COLO668 (cell line): ENCODE results near the gene NAV1.
"Not testable (repeated sequence)": the region's sequence is repeated elsewhere in the genome, so short reads cannot be mapped to it uniquely, and the experiment has no call there.

Experiments
- DNase-seq: peaks from one replicate; lab custom pipeline; 2025; ENCODE audit not compliant: unreplicated experiment; lab: John Stamatoyannopoulos, UW

Gene NAV1

DNA sequence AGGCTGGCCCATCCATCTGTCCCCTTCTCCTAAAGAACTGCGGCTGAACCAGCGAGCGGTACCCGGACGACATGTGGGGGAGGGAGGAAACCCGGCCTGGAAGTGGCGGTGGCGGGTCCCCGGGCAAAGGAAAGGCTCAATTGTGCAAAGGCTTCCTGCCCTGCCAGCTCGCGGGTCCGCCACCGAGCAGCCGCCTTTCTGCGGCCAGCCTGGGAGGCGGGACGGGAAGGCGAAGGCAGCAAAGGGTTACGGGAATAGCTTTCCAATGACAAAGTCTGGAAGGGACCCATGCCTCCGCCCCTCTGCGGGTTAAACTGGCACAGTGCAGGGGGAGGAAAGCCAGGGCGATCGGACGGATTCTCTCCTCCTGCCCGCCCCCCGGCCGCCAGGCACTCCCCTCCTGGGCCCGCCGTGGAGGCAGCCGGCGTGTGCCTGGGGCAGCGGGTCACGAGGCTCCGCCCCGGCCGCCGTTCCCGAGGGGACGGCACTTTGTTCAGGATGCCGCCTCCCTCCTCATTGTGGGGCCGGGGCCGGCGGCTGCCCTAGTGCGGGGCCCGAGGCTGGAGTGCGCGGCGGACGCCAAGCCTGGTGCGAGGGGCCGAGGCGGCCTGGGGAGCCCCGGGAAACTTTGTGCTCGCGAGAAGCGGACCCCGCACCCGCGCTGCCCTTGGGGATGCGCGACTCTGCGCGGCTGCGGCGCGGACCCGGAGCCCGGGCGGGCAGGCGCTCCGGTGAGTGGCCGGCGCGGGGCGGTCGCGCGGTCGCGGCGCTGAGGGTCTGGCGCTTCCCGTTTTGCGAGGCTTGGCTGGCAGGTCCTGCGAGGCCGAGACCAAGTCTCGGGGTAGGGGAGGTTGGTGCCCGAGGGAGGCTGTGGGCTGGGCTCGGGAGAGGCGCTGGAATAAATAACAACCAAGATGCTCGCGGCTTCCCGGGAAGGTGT lies at the start of gene NAV1:
TSS of gene NAV1 (plus strand) at position 516 of the 940 bp plus-strand sequence. CDS start 83,758 bp downstream, outside the sequence.
- DNase-seq, result peak; percentile 80

GRCh38 chr1:201489643-201490261 lies 49.2 kb upstream of the NAV1 start:
- DNase-seq, result no peak

DNA sequence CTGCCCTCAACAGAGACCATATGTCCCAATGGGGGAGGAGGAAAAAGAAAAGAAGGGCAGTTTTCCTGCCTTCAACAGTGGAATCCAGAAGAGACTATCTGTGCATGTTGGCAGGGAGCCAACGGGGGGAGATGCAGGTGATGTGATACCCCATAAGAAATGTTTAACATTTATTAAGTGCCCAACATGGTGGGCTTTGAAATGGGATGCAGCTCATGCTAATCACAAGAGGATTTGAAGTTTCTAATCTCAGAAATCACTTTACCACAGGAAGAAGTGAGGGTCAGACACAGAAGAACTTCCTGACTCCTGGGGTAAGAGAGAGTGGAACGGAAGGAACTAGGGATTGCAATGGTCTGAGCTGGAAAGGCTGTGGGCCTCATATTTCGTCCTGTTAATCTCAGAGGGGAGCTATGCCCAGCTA lies 48.2 kb upstream of the NAV1 start:
- no peak for DNase-seq

DNA sequence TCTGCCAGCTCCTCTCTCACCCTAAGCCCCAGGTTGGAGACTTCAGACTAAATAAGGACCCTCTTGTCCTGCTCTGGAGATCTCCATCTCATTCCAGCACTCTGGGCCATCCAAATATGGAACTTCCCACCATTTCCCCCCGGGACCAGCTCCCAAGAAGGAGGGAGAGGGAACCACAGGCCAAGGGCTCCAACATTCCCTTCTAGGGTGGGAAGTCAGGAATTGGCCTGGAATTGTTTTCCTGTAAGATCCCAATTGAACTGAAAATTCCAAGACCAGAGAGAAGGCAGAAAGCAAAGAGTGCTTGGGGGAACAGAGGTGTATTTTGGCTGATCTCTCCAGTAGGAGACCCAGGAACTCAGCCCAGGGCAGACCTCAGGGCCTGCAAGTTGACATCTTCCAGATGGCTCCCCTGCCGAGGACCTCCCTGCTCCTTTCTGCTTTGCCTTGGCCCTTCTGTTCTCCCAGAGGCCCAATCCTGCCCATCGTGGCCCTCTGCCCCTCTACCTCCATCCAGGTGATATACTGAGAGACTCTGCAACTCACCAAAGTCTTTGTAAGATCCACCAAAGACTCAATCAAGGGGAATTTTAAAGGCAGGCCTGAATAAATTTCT lies 46.9 kb upstream of the NAV1 start:
- DNase-seq, result no peak

- DNase-seq, result not testable (repeated sequence)
These were observed 45.8 kb upstream of the NAV1 start for GRCh38 chr1:201493026-201493656.

DNA sequence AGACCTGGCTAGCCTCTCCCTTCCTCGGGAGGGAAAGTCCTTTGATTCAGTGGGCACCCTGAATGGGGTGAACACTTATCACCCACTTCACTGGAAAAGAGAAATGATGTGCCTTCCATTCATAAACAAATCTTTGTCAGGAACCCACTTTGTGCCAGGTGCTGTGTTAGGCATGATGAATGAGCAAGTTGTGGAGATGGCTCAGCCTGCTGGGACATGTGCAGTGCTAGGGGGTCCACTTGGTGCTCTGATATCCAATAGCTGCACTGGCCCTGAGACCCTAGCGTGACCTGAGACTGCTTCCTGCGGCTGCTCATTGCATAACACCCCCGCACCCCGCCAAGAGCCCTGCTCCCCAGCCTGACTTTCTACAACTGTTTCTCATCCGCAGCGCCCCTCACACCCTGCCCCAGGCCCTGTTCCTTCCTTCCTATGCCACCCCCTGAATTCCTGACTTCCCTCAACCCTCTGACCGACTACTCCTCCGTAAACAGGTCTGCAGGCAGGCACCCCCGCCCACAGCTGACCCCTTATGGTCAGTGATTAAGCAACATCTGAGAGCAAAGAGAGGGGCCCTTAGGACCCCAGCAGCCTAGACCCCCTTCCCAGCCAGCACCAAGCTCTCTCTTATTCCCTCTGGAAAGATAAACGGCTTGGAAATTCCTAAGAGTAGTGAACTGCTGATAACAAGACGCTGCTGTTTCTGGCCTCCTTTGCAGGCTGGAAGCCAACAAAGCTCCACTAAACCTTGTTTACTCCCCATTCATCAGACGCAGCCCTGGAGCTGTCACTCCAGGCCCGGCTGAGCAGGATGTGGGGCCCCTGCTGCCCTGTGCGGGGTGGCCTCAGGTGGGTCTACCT lies 44.9 kb upstream of the NAV1 start:
- no peak for DNase-seq

GRCh38 chr1:201495551-201496295 lies 43.2 kb upstream of the NAV1 start:
- DNase-seq, result peak; percentile 81

DNA sequence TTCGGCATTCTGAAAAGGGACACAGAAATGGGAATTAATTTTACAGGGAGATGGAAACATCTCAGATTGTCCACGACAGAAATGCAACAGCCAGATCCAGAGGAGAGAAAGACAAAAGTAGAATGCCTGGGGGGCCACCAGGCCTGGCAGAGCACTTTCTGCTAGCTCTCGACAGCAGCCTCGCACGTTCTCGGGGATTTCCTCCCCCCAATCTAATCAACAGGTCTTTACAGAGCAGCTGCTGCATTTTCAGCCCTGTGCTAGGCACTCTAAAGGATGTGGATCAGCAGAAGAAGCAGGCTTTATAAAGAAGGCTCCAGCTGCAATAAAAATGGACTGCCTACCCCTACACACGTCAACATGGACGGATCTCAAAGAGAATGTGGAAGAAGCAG lies 42.6 kb upstream of the NAV1 start:
- no peak for DNase-seq

DNA sequence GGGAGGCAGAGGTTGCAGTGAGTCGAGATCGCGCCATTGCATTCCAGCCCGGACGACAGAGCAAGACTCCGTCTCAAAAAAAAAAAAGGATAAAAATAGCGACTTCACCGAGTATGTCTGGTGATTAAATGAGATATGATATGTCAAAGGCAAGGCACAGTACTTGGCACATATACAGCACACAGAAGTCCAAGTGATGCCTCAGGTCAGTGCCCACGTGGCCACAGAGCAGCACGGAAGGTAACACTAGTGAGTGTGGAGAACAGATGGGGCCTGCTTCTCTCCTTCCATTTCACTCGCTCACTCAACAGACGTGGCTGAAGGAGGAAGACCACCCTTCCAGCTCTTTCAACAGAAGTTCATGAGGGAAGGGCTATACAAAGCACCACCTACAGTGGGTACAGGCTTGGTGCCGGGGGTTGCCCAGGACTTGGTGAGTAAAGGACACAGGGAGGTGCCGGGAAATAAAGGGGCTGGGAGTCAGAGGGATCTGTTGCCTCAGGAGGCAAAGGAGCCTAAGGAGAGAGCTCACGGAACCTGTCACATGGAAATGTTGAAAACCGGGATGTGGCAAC lies 40.9 kb upstream of the NAV1 start:
- no peak for DNase-seq

DNA sequence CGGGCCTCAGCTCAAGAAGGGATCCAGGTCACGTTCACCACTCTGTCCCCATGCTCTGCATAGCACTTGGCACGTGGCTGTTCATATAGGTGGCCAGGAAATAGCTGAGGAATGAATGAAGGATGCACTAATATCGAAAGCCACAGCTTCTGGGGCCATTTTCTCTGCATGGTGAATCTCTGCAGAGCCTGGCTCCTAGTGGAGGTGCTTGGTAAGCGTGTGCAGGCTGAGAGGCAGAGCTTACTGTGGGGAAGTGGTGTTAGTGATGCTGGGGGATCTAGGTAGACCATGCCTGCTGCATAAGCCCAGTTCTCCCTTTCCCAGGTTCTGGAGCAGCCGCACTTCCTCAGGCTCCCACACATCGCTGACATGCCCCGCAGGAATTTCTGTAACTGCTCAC lies 40.3 kb upstream of the NAV1 start:
- DNase-seq, result no peak

- DNase-seq, result no peak
These were observed 39.7 kb upstream of the NAV1 start for GRCh38 chr1:201499191-201499590.

GRCh38 chr1:201499795-201500669 lies 38.9 kb upstream of the NAV1 start:
- no peak for DNase-seq

GRCh38 chr1:201500670-201501120 lies 38.2 kb upstream of the NAV1 start:
- no peak for DNase-seq

DNA sequence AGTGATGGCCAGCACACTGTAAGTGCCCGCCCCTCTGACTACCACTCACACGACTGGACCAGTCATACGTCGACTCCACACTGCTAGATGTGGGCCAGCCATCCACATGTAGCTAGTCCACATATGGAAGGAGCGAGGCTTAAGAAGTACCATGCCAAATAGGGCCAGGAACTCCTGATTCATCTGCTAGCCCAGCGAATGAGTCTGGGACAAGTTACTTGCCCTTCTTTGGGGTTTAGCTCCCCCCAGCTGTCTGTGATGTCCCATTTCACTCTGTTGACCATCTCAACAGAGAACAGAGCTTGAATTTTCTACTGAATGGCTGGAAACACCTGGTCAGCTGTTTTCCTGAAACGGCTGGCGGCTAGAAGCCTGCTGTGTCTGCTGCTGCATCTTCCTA lies 37.8 kb upstream of the NAV1 start:
- no peak for DNase-seq

DNA sequence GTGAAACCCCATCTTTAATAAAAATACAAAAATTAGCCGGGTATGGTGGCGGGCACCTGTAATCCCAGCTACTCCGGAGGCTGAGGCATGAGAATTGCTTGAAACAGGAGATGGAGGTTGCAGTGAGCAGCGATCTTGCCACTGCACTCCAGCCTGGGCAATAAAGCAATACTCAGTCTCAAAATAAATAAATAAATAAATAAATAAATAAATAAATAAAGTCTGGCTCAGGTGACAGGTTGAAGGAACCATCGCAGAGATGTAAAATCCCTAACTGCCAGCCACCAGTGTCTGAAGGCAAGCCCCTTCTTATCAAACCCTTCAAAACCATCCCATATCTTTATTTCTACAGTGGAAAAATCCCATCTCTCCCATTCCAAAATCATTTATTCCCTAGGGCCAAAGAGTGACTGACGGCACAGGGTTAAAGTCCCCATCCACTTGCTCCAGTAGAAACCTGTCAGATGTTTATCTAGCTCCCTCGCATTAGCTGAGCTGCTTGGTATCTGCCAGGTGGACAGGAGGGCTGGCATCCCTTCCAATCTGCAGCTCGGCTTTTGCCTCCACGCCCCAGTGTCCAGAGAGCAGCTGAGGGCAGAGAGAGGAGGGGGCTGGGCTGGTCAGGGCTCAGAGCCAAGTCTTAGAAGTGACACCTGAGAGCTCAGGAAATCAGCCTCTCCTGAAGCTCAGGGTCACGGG lies 37.0 kb upstream of the NAV1 start:
- peak; percentile 86 for DNase-seq

DNA sequence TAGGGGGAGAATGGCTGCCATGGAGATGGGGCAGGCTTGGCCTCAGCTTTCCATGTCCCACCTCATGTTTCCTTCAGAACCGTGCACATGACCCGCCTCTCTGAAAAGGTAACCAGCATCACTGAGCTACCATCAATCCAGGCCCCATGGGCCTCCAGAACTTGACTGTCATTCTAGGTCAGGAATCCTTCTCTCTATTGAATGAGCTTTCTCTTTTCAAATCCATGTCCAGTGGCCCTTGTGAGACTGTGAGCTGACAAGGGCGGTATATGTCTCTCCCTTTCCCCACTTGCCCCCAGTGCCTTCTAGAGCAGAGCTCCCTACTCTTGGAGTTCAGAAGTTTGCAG lies 36.4 kb upstream of the NAV1 start:
- no peak for DNase-seq

DNA sequence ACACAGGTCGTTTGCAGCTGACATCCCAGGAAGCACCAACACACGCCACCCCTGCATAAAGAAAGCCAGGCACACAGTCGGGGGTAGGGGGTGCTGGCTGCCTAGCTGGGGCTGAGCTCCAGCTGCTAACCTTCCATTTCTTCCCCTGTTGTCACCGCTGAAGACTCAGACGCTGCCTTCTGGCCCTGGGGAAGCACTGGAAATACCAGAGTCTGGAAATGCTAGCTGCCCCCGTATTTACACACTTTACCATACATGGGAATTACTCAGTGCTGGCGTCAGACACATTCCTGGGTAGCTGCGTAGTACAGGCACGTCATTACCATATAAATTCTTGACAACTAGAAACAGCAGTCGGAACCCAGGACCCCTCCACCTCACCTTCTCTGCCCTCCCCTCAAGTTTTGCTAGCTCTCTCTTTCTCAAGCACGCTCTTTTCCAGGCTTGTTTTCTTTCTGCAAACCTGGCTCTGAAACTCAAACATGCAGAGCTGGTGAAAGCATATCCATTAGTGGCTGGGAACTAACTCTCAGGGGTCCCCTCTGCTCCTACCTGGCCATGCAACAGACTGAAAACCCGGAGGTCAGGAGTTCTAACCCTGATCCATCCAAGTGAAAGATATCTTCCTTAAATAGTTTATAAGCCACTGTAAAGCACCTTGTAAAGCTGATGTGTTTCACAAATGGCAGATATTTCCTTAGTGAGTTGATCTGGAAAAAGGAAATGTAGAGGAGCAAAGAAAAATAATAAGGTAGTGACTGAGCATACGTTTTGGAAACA lies 35.3 kb upstream of the NAV1 start:
- peak; percentile 45 for DNase-seq
